SK-N-DZ (cell line): Measurements from ENCODE around the gene ITPRIPL1.

Source experiments
- DNase-seq: peaks from one replicate; pipeline ENCODE4 v3.0.0-alpha.2; 2015; ENCODE audit warnings: low spot score

Gene ITPRIPL1

GRCh38 chr2:96356889-96357288, 31.8 kb downstream of the ITPRIPL1 start:
- DNase-seq: no peak

- DNase-seq: no peak
Observed at GRCh38 chr2:96359310-96359709, 34.2 kb downstream of the ITPRIPL1 start.

DNA sequence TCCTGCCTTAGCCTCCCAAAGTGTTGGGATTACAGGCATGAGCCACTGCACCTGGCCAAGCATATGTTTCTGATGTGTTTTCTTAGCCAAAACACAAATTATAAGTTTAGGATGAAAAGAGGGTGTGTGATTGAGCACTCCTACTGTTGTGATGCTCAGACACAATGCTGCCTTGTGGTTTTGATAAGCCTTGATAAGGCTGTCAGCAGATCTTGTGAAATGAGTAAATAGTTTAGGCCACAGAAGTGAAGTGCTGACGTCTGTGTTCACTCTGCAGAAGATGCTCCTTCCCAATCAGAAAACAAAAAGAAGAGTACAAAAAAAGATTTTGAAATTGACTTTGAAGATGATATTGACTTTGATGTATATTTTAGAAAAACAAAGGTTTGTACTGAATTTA, 34.7 kb downstream of the ITPRIPL1 start:
- DNase-seq: no peak

DNA sequence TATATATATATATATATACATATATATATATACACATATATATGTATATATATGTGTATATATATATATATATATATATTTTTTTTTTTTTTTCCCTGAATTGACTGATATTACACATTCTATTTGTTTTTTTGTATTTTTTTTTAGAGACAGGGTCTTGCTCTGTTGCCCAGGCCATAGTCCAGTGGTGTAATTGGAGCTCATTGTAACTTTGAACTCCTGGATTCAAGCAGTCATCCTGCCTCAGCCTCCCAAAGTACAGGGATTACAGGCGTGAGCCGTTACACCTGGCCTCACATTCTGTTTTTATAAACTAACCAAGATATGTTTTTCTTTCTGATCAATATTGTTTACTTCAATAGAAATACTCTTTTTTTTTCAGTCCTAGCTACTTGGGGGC, 36.6 kb downstream of the ITPRIPL1 start:
- DNase-seq: no peak

DNA sequence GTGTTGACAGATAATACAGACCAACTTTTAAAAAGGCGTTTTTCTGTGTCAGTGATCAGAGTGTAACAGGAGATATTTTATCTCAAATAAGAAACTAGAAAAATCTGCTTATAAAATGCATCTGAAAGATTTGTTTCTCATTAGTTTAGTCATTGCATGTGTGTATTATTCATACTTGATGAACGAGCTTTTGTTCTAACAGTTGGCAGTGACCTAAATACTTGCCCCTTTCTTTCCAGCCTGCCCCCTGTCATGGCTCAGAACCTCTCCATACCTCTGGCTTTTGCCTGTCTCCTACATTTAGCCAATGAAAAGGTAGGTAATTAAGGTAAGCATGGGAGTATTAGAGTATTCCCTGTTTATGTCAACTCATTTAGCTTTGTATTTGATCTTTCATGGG, 44.1 kb downstream of the ITPRIPL1 start:
- DNase-seq: no peak

DNA sequence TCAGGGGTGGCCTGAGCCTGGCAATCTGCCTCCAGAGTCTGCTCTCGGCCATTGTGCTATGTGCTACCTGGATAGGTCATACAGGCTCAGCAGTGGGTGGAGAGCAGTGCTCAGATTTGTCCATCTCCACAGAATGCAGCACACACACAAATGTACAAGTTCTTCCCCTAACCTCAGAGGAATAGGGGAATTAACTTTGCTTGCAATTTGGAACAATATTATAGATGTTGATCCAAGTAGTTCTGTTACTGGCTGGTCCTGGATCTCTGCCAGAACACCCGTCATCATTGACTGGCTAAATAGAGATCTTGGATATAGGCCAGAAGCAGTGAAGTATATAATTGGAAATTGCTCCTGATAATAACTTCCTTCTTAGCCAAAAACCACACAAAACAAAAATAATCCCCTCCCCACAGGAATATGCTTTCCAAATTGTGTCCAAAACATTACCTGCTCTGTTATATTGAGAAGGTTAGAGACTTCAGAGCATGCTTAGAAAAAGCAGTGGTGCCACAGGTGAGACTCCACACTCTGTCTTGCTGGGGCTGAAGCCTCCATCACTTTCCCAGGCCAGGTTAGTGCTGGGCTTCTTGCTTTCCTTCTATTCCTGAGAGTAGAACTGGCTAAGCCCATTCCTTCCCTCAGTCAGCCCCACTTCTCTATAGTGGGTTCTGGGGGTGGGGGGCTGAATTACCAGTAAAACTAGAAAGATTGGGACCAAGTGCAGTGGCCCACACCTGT, 49.3 kb downstream of the ITPRIPL1 start:
- no peak for DNase-seq
